SK-N-SH treated with all-trans-retinoic acid at 6 μM for 48 hours (cell line): Measurements from ENCODE around the gene CWC27.
A peak's percentile ranks its signal among the peaks of the same experiment; 100 is the strongest.

Experiments used
- ATAC-seq: fragments of 200-7000 bp; cut with Tn5 transposase; 3 replicates; pipeline ENCODE4 v1.9.1; 2020; ENCODE audit warnings: mild to moderate bottlenecking, moderate library complexity
- ARNTL ChIP-seq: fragments of 450-650 bp; formaldehyde crosslinking; IDR thresholded peaks from 2 replicates; pipeline ENCODE4 v1.5.0; 2020; ENCODE audit warnings: low read depth, mild to moderate bottlenecking, moderate library complexity, borderline replicate concordance
- BACH2 ChIP-seq: fragments of 250-450 bp; sonication (Bioruptor Pico); IDR thresholded peaks from 2 replicates; pipeline ENCODE4 v1.9.0; 2021; ENCODE audit warnings: mild to moderate bottlenecking, borderline replicate concordance
- CREB5 ChIP-seq: fragments of 250-450 bp; sonication (Bioruptor Pico); IDR thresholded peaks from 2 replicates; pipeline ENCODE4 v1.5.1; 2020; ENCODE audit warnings: low read depth, mild to moderate bottlenecking, moderate library complexity
- CSDC2 ChIP-seq: fragments of 250-450 bp; sonication (Bioruptor Pico); IDR thresholded peaks from 2 replicates; pipeline ENCODE4 v1.5.0; 2020; ENCODE audit warnings: mild to moderate bottlenecking, moderate library complexity
- CSRNP3 ChIP-seq: fragments of 250-450 bp; sonication (Bioruptor Pico); IDR thresholded peaks from 2 replicates; pipeline ENCODE4 v1.5.1; 2021; ENCODE audit warnings: mild to moderate bottlenecking, moderate library complexity
- ESRRG ChIP-seq: fragments of 250-450 bp; sonication (Bioruptor Pico); IDR thresholded peaks from 2 replicates; pipeline ENCODE4 v1.6.1; 2021; ENCODE audit warnings: mild to moderate bottlenecking
- GLIS3 ChIP-seq: fragments of 250-450 bp; sonication (Bioruptor Pico); IDR thresholded peaks from 2 replicates; pipeline ENCODE4 v1.5.0; 2020; ENCODE audit warnings: mild to moderate bottlenecking, moderate library complexity
- ISL1 ChIP-seq: fragments of 250-450 bp; sonication (Bioruptor Pico); IDR thresholded peaks from 2 replicates; pipeline ENCODE4 v2.1.2; 2022; ENCODE audit warnings: mild to moderate bottlenecking, moderate library complexity
- PATZ1 ChIP-seq: fragments of 250-450 bp; sonication (Bioruptor Pico); IDR thresholded peaks from 2 replicates; pipeline ENCODE4 v1.8.0; 2020; ENCODE audit warnings: mild to moderate bottlenecking, moderate library complexity, borderline replicate concordance
- POU6F1 ChIP-seq: fragments of 250-450 bp; sonication (Bioruptor Pico); IDR thresholded peaks from 2 replicates; pipeline ENCODE4 v1.8.0; 2021; ENCODE audit warnings: low read depth, mild to moderate bottlenecking, moderate library complexity, borderline replicate concordance
- PPARA ChIP-seq: fragments of 250-450 bp; sonication (Bioruptor Pico); IDR thresholded peaks from 2 replicates; pipeline ENCODE4 v1.5.0; 2020; ENCODE audit warnings: mild to moderate bottlenecking, borderline replicate concordance
- RARB ChIP-seq: fragments of 250-450 bp; sonication (Bioruptor Pico); IDR thresholded peaks from 2 replicates; pipeline ENCODE4 v1.8.0; 2021; ENCODE audit warnings: mild to moderate bottlenecking, moderate library complexity
- SNAI2 ChIP-seq: fragments of 250-450 bp; sonication (Bioruptor Pico); IDR thresholded peaks from 2 replicates; pipeline ENCODE4 v1.5.0; 2020; ENCODE audit warnings: mild to moderate bottlenecking, moderate library complexity
- TCF4 ChIP-seq: fragments of 250-450 bp; sonication (Bioruptor Pico); IDR thresholded peaks from 2 replicates; pipeline ENCODE4 v1.8.0; 2021; ENCODE audit warnings: mild to moderate bottlenecking, moderate library complexity, borderline replicate concordance
- TOX ChIP-seq: fragments of 250-450 bp; sonication (Bioruptor Pico); IDR thresholded peaks from 2 replicates; pipeline ENCODE4 v1.8.0; 2021; ENCODE audit warnings: mild to moderate bottlenecking, moderate library complexity, borderline replicate concordance
- TSHZ2 ChIP-seq: fragments of 250-450 bp; sonication (Bioruptor Pico); IDR thresholded peaks from 2 replicates; pipeline ENCODE4 v1.5.0; 2020; ENCODE audit warnings: mild to moderate bottlenecking, moderate library complexity
- ZC3H10 ChIP-seq: fragments of 250-450 bp; sonication (Bioruptor Pico); IDR thresholded peaks from 2 replicates; pipeline ENCODE4 v1.5.1; 2021; ENCODE audit warnings: mild to moderate bottlenecking, moderate library complexity
- ZFP30 ChIP-seq: fragments of 450-650 bp; formaldehyde crosslinking; IDR thresholded peaks from 2 replicates; pipeline ENCODE4 v1.5.0; 2022; ENCODE audit warnings: mild to moderate bottlenecking, moderate library complexity
- ZNF565 ChIP-seq: fragments of 450-650 bp; formaldehyde crosslinking; conservative IDR thresholded peaks from 2 replicates; pipeline ENCODE4 v1.5.0; 2020; ENCODE audit warnings: low read depth, mild to moderate bottlenecking, moderate library complexity
- ZNF70 ChIP-seq: fragments of 450-650 bp; formaldehyde crosslinking; IDR thresholded peaks from 2 replicates; pipeline ENCODE4 v1.5.0; 2020; ENCODE audit warnings: mild to moderate bottlenecking, moderate library complexity
- ZNF8 ChIP-seq: fragments of 450-650 bp; formaldehyde crosslinking; IDR thresholded peaks from 2 replicates; pipeline ENCODE4 v1.5.0; 2020; ENCODE audit warnings: mild to moderate bottlenecking, moderate library complexity

Gene CWC27

GRCh38 chr5:64758901-64759300, 9.8 kb upstream of the CWC27 start:
- TF ChIP-seq ZNF70 (no peak), GLIS3 (no peak), TOX (no peak), ESRRG (no peak), ARNTL (CRISPR knock-in tag) (no peak), RARB (CRISPR knock-in tag) (no peak), POU6F1 (CRISPR knock-in tag) (no peak), PPARA (no peak)
- ATAC-seq = no peak

- ATAC-seq = no peak
- TF ChIP-seq PATZ1 (CRISPR knock-in tag) (no peak), ZNF8 (CRISPR knock-in tag) (no peak), ZC3H10 (CRISPR knock-in tag) (no peak), ZFP30 (CRISPR knock-in tag) (no peak), BACH2 (CRISPR knock-in tag) (no peak), ISL1 (CRISPR knock-in tag) (0 out of 2 replicates have a peak, but pooled peaks have one; percentile 18), GLIS3 (no peak), CSDC2 (CRISPR knock-in tag) (no peak)
Measured at GRCh38 chr5:64759960-64760660, 8.6 kb upstream of the CWC27 start.

- no peak for ATAC-seq
- TF ChIP-seq TSHZ2 (CRISPR knock-in tag) (no peak), CSDC2 (CRISPR knock-in tag) (no peak), SNAI2 (CRISPR knock-in tag) (no peak)
Measured at GRCh38 chr5:64763948-64764503, 4.7 kb upstream of the CWC27 start.

GRCh38 chr5:64765804-64766504, 2.8 kb upstream of the CWC27 start:
- TF ChIP-seq ZNF70 = no peak
- TF ChIP-seq CREB5 = no peak
- TF ChIP-seq ZNF565 (CRISPR knock-in tag) = no peak
- TF ChIP-seq, all 23 proteins: peak for 0
- ATAC-seq = no peak

GRCh38 chr5:64766941-64767340, 1.8 kb upstream of the CWC27 start:
- TF ChIP-seq CSDC2 (CRISPR knock-in tag) (no peak), TCF4 (CRISPR knock-in tag) (no peak), CSRNP3 (CRISPR knock-in tag) (no peak), TSHZ2 (CRISPR knock-in tag) (no peak), GLIS3 (no peak), ARNTL (CRISPR knock-in tag) (no peak), RARB (CRISPR knock-in tag) (no peak)
- TF ChIP-seq, all 23 proteins: peak for 0
- ATAC-seq = no peak
